ENCODE measurements around the gene KAT5. TPM values are rescaled to one million over a fixed set of nuclear protein-coding genes. Genes with fewer than 3 reads are reported as not detected.

The KAT5 gene
- total and polyA plus RNA-seq, 2 of the 13 experiments (the other 11 are each of a cell fraction or from before 2014, with no cell fraction given): 35.2 to 48.3 TPM

DNA sequence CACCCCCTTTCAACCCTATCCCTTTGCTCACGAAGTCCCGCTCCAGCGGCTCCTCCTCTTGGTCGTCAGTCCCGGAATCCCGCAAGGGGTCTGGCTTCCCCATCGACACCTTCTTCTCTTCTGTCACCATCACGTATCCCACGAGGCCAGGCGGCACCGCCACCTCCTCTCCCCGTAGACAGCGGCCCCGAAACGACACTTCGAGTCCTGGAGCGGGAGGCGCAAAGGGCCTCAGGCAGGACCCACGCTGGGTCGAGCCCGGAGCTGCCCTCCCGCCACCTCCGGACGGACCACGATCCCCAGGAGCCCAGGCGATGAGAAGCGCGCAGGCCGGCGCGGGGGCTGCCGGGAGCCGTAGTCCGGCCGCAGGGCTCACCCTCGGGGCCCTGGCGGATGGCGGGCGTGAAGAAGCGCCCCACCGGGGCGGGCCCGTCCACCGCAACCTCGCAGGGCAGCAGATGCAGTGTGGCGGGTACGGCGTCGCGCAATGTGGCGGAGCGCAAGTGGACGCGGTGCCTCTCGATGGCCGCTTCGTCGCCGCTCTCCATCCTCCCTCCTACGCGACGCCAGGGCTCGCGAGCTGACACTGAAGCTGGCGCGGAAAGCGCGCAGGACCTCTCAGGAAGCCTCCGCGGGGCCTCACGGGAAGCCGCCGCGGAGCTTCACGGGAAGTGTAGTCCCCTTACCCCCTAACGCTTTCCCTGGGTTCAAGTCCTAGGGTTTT, 8.3 kb downstream of the KAT5 start, which contains the start of gene RNASEH2C (continued):
- TF ChIP-seq, protein P1, sequence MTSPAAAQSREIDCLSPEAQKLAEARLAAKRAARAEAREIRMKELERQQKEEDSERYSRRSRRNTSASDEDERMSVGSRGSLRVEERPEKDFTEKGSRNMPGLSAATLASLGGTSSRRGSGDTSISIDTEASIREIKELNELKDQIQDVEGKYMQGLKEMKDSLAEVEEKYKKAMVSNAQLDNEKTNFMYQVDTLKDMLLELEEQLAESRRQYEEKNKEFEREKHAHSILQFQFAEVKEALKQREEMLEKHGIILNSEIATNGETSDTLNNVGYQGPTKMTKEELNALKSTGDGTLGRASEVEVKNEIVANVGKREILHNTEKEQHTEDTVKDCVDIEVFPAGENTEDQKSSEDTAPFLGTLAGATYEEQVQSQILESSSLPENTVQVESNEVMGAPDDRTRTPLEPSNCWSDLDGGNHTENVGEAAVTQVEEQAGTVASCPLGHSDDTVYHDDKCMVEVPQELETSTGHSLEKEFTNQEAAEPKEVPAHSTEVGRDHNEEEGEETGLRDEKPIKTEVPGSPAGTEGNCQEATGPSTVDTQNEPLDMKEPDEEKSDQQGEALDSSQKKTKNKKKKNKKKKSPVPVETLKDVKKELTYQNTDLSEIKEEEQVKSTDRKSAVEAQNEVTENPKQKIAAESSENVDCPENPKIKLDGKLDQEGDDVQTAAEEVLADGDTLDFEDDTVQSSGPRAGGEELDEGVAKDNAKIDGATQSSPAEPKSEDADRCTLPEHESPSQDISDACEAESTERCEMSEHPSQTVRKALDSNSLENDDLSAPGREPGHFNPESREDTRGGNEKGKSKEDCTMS (CRISPR knock-in tag; conservative IDR thresholded peaks at IDR 0.05): no peak
- TF ChIP-seq E2F1 (CRISPR knock-in tag; IDR thresholded peaks at IDR 0.05): peak; percentile 93
- TF ChIP-seq, protein P2, sequence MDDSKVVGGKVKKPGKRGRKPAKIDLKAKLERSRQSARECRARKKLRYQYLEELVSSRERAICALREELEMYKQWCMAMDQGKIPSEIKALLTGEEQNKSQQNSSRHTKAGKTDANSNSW (CRISPR knock-in tag; IDR thresholded peaks at IDR 0.05; ENCODE audit: borderline replicate concordance): peak; percentile 35; the same call in 1 of the 2 replicates
- no peak for TF ChIP-seq ZNF724P (CRISPR knock-in tag; IDR thresholded peaks at IDR 0.05; ENCODE audit: borderline replicate concordance)
- TF ChIP-seq FOXJ3 (CRISPR knock-in tag; IDR thresholded peaks at IDR 0.05; ENCODE audit: borderline replicate concordance): no peak
- no peak for TF ChIP-seq ZNF83 (CRISPR knock-in tag; IDR thresholded peaks at IDR 0.05; ENCODE audit: borderline replicate concordance)
- peak; percentile 80 for TF ChIP-seq CBFB (CRISPR knock-in tag; IDR thresholded peaks at IDR 0.05)
- peak; percentile 84 for TF ChIP-seq KAT8 (CRISPR knock-in tag; IDR thresholded peaks at IDR 0.05)
- TF ChIP-seq EED (CRISPR knock-in tag; IDR thresholded peaks at IDR 0.05): 0 out of 2 replicates have a peak, but pooled peaks have one; percentile 26
- no peak; the same call in 1 of the 2 replicates for TF ChIP-seq ZNF772 (CRISPR knock-in tag; IDR thresholded peaks at IDR 0.05)
- TF ChIP-seq CHD4 (IDR thresholded peaks at IDR 0.05; ENCODE audit: borderline replicate concordance, low read length): no peak
- peak; percentile 59; the same call in 1 of the 2 replicates for TF ChIP-seq GPN1 (CRISPR knock-in tag; IDR thresholded peaks at IDR 0.05; ENCODE audit: borderline replicate concordance)
- TF ChIP-seq, protein P3, sequence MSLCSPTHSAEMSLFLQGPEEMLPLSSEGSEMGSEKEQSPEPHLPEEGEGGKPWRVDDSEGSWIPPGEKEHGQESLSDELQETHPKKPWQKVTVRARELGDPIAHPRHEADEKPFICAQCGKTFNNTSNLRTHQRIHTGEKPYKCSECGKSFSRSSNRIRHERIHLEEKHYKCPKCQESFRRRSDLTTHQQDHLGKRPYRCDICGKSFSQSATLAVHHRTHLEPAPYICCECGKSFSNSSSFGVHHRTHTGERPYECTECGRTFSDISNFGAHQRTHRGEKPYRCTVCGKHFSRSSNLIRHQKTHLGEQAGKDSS (CRISPR knock-in tag; IDR thresholded peaks at IDR 0.05; ENCODE audit: borderline replicate concordance, low read depth): peak; percentile 75; the same call in 1 of the 2 replicates
- TF ChIP-seq DPF2 (CRISPR knock-in tag; IDR thresholded peaks at IDR 0.05; ENCODE audit: borderline replicate concordance, low read depth): no peak
- TF ChIP-seq, protein P4, sequence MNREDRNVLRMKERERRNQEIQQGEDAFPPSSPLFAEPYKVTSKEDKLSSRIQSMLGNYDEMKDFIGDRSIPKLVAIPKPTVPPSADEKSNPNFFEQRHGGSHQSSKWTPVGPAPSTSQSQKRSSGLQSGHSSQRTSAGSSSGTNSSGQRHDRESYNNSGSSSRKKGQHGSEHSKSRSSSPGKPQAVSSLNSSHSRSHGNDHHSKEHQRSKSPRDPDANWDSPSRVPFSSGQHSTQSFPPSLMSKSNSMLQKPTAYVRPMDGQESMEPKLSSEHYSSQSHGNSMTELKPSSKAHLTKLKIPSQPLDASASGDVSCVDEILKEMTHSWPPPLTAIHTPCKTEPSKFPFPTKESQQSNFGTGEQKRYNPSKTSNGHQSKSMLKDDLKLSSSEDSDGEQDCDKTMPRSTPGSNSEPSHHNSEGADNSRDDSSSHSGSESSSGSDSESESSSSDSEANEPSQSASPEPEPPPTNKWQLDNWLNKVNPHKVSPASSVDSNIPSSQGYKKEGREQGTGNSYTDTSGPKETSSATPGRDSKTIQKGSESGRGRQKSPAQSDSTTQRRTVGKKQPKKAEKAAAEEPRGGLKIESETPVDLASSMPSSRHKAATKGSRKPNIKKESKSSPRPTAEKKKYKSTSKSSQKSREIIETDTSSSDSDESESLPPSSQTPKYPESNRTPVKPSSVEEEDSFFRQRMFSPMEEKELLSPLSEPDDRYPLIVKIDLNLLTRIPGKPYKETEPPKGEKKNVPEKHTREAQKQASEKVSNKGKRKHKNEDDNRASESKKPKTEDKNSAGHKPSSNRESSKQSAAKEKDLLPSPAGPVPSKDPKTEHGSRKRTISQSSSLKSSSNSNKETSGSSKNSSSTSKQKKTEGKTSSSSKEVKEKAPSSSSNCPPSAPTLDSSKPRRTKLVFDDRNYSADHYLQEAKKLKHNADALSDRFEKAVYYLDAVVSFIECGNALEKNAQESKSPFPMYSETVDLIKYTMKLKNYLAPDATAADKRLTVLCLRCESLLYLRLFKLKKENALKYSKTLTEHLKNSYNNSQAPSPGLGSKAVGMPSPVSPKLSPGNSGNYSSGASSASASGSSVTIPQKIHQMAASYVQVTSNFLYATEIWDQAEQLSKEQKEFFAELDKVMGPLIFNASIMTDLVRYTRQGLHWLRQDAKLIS (CRISPR knock-in tag; IDR thresholded peaks at IDR 0.05): no peak
- no peak for TF ChIP-seq SRSF9 (IDR thresholded peaks at IDR 0.05; ENCODE audit: borderline replicate concordance, insufficient read depth, low read depth, low read length, poor library complexity, severe bottlenecking)
- TF ChIP-seq THAP11 (CRISPR knock-in tag; IDR thresholded peaks at IDR 0.05): peak; percentile 97
- no peak; the same call in 1 of the 2 replicates for TF ChIP-seq PHF21A (CRISPR knock-in tag; IDR thresholded peaks at IDR 0.05)
